Measurements from ENCODE around the gene BRD8. TPM values are rescaled to one million over a fixed set of nuclear protein-coding genes. Genes with fewer than 3 reads are reported as not detected.

BRD8 gene
- total and polyA plus RNA-seq, 2 donors (not counting 3 experiments of a cell fraction or from before 2014, with no cell fraction given): 38.2 to 73.7 TPM

DNA sequence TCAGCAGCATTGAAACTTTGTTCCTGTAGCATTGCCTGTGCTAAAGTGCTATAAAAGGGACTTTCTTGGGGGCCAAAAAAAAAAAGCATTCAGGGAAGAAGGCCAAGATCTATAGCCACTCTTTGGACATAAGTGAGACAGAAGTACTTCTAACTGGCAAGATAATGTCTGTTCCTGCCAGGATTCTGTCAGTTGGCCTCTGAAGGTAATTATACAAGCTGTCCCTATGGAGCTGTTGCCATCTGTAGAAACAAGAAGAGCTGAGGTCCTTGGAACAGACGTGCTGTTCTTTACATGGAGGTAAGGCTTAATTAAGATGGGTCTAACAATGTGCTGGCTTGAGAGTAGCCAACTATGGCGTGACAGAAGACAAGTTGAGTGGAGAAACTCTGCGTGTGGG is 10.2 kb upstream of the BRD8 start:
- TF ChIP-seq GATA2 (IDR thresholded peaks at IDR 0.05; ENCODE audit: insufficient read depth, insufficient read length, low read depth, low read length): no peak
- TF ChIP-seq POLR2AphosphoS5 (IDR thresholded peaks at IDR 0.05; ENCODE audit: insufficient read depth, low read depth, low read length): no peak
- no peak for TF ChIP-seq EZH2 (IDR thresholded peaks at IDR 0.05; ENCODE audit: borderline replicate concordance, low read depth, low read length, severe bottlenecking)
- Histone ChIP-seq H2AFZ (ENCODE audit: low read depth, low read length) (no peak overlapping the region), H4K20me1 (replicated peaks; ENCODE audit: control insufficient read depth, extremely low read depth, insufficient read depth, low read length) (no peaks in the 10 kb centered on the region), H3K9ac (replicated peaks; ENCODE audit: extremely low read depth, insufficient read depth, low read length) (no peak overlapping the region), H3K4me3 (replicated peaks in 1 of 3; ENCODE audit: insufficient read depth in 1 of 3, low read depth in 1 of 3, low read length in 3 of 3) (no peak overlapping the region), H3K36me3 (ENCODE audit: control insufficient read depth in 2 of 2, extremely low read depth in 1 of 2, insufficient read depth in 2 of 2, low read length in 2 of 2) (peaks cover 33 to 40% of the 10 kb centered on the region in 2 experiments), H3K79me2 (ENCODE audit: control insufficient read depth, insufficient read depth, low read length) (no peaks in the 10 kb centered on the region), H3K9me3 (replicated peaks; ENCODE audit: control insufficient read depth, insufficient read depth, low read length) (no peaks in the 10 kb centered on the region), H3K4me1 (ENCODE audit: control insufficient read depth, extremely low read depth, insufficient read depth, low read length) (no peaks in the 10 kb centered on the region), H3K4me2 (ENCODE audit: insufficient read depth, low read length) (no peak overlapping the region), H3K27me3 (ENCODE audit: control insufficient read depth in 2 of 2, insufficient read depth in 2 of 2, low read length in 2 of 2) (no peaks in the 10 kb centered on the region), H3K9me1 (replicated peaks; ENCODE audit: control insufficient read depth, extremely low read depth, insufficient read depth, low read length) (no peaks in the 10 kb centered on the region), H3K27ac (ENCODE audit: insufficient read depth, low read depth, low read length) (no peak overlapping the region)
- dilution Hi-C loops (cut with MboI; ENCODE audit: extremely low pct_ligation_motif_present, low sequenced_read_pairs): no loop called here
- BruUV-seq (replicated peaks): no TSS peak
- intact Hi-C loops (cut with micrococcal nuclease): no loop called here
- no peak for FAIRE-seq
- POLR2A ChIA-PET: interaction anchor here (0.7 kb wide), 1 partner anchor 187 kb away, joined by 3 read pairs; no protein-coding TSS in a partner anchor
- CTCF ChIA-PET: interaction anchor here (1.3 kb wide), 1 partner anchor 9 kb away, joined by 4 read pairs; no protein-coding TSS in a partner anchor
- DNase-seq (ENCODE audit: low read depth, low spot score): no peak

DNA sequence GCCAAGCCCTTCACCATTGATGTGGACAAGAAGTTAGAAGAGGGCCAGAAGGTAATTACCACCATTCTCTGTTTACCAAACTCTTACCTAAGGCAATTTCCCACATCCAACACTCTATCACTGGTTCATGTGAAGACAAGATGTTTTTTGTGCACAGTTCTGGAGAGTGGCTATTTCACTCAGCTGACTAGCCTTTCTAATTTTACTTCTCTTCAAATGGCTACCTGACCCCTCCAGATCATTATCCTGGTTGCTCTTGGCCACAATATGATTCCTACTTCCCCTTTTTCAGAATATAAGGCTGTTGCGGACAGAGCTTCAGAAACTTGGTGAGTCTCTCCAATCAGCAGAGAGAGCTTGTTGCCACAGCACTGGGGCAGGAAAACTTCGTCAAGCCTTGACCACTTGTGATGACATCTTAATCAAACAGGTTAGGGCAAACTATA is 7.6 kb upstream of the BRD8 start:
- TF ChIP-seq JUN (IDR thresholded peaks at IDR 0.05; ENCODE audit: borderline replicate concordance, insufficient read depth, insufficient read length, low read depth) (no peak), GATA2 (IDR thresholded peaks at IDR 0.05; ENCODE audit: insufficient read depth, insufficient read length, low read depth, low read length) (no peak), MAX (IDR thresholded peaks at IDR 0.05; ENCODE audit: insufficient read depth, insufficient read length) (no peak), EZH2 (IDR thresholded peaks at IDR 0.05; ENCODE audit: borderline replicate concordance, low read depth, low read length, severe bottlenecking) (no peak), FOS (IDR thresholded peaks at IDR 0.05; ENCODE audit: borderline replicate concordance, insufficient read depth, low read length) (no peak), POLR2A (IDR thresholded peaks at IDR 0.05; ENCODE audit: low read depth, low read length) (no peak), MYC (IDR thresholded peaks at IDR 0.05; ENCODE audit: low read depth, low read length) (no peak), POLR2AphosphoS5 (IDR thresholded peaks at IDR 0.05; ENCODE audit: insufficient read depth, low read depth, low read length) (no peak)
- TF ChIP-seq, protein P1, sequence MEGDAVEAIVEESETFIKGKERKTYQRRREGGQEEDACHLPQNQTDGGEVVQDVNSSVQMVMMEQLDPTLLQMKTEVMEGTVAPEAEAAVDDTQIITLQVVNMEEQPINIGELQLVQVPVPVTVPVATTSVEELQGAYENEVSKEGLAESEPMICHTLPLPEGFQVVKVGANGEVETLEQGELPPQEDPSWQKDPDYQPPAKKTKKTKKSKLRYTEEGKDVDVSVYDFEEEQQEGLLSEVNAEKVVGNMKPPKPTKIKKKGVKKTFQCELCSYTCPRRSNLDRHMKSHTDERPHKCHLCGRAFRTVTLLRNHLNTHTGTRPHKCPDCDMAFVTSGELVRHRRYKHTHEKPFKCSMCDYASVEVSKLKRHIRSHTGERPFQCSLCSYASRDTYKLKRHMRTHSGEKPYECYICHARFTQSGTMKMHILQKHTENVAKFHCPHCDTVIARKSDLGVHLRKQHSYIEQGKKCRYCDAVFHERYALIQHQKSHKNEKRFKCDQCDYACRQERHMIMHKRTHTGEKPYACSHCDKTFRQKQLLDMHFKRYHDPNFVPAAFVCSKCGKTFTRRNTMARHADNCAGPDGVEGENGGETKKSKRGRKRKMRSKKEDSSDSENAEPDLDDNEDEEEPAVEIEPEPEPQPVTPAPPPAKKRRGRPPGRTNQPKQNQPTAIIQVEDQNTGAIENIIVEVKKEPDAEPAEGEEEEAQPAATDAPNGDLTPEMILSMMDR (IDR thresholded peaks at IDR 0.05; ENCODE audit: extremely low read depth in 1 of 2, insufficient read depth in 1 of 2, low read depth in 1 of 2, low read length in 2 of 2): no peak
- BruUV-seq (replicated peaks): no TSS peak
- intact Hi-C loops (cut with micrococcal nuclease): no loop called here
- Histone ChIP-seq H3K9ac (replicated peaks; ENCODE audit: extremely low read depth, insufficient read depth, low read length) (no peak overlapping the region), H3K4me1 (ENCODE audit: control insufficient read depth, extremely low read depth, insufficient read depth, low read length) (no peaks in the 10 kb centered on the region), H3K4me3 (replicated peaks in 1 of 3; ENCODE audit: insufficient read depth in 1 of 3, low read depth in 1 of 3, low read length in 3 of 3) (no peak overlapping the region), H3K36me3 (ENCODE audit: control insufficient read depth in 2 of 2, extremely low read depth in 1 of 2, insufficient read depth in 2 of 2, low read length in 2 of 2) (peaks cover 33 to 49% of the 10 kb centered on the region in 2 experiments), H3K27ac (ENCODE audit: insufficient read depth, low read depth, low read length) (no peak overlapping the region), H3K9me1 (replicated peaks; ENCODE audit: control insufficient read depth, extremely low read depth, insufficient read depth, low read length) (no peaks in the 10 kb centered on the region), H3K4me2 (ENCODE audit: insufficient read depth, low read length) (no peak overlapping the region), H2AFZ (ENCODE audit: low read depth, low read length) (no peak overlapping the region), H4K20me1 (replicated peaks; ENCODE audit: control insufficient read depth, extremely low read depth, insufficient read depth, low read length) (no peaks in the 10 kb centered on the region), H3K27me3 (ENCODE audit: control insufficient read depth in 2 of 2, insufficient read depth in 2 of 2, low read length in 2 of 2) (no peaks in the 10 kb centered on the region), H3K9me3 (replicated peaks; ENCODE audit: control insufficient read depth, insufficient read depth, low read length) (no peaks in the 10 kb centered on the region), H3K79me2 (ENCODE audit: control insufficient read depth, insufficient read depth, low read length) (peaks cover 6% of the 10 kb centered on the region)
- ChIA-PET CTCF (no interaction called here), POLR2A (no interaction called here)
- DNase-seq (ENCODE audit: low read depth, low spot score): no peak
- no peak for FAIRE-seq
- dilution Hi-C loops (cut with MboI; ENCODE audit: extremely low pct_ligation_motif_present, low sequenced_read_pairs): no loop called here

Data from endothelial cell of umbilical vein (primary cell).